ENCODE data around the gene SPEG. TPM values are rescaled to one million over a fixed set of nuclear protein-coding genes. Genes with fewer than 3 reads are reported as not detected.
"Not testable (repeated sequence)": the region's sequence is repeated elsewhere in the genome, so short reads cannot be mapped to it uniquely, and the experiment has no call there.

The SPEG gene
- total RNA-seq, 1 donor from 2014 or later = 6.1 TPM

DNA sequence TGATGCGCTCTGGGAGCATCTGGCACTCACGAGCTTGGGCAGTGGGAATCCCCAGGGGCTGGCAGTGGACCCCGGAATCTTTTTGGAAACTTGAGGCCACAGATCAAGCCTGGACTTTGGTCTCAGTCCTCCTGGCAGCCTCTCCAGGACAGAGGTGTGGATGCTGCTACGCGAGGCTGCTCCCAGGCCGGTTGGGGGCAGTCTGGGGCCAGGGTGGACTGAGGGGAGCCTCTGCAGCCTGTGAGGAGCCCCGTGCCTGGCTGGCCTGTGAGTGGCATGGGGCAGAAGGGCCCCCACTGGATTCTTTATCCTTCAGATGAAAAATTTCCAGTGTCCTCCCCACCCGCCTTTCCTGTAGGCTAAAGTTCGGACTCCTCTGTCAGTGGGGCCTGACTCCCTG lies 29.2 kb upstream of the SPEG start:
- Mint-ChIP-seq H3K9me3 (ENCODE audit: unreplicated experiment) (no peaks in the 10 kb centered on the region), H3K4me1 (ENCODE audit: unreplicated experiment) (peaks cover 14% of the 10 kb centered on the region), H3K4me3 (ENCODE audit: unreplicated experiment) (no peak overlapping the region), H3K27ac (ENCODE audit: unreplicated experiment) (no peak overlapping the region), H3K27me3 (ENCODE audit: unreplicated experiment) (peaks cover 9% of the 10 kb centered on the region), H3K36me3 (ENCODE audit: low read depth, unreplicated experiment) (no peaks in the 10 kb centered on the region)
- TF ChIP-seq, protein P1, sequence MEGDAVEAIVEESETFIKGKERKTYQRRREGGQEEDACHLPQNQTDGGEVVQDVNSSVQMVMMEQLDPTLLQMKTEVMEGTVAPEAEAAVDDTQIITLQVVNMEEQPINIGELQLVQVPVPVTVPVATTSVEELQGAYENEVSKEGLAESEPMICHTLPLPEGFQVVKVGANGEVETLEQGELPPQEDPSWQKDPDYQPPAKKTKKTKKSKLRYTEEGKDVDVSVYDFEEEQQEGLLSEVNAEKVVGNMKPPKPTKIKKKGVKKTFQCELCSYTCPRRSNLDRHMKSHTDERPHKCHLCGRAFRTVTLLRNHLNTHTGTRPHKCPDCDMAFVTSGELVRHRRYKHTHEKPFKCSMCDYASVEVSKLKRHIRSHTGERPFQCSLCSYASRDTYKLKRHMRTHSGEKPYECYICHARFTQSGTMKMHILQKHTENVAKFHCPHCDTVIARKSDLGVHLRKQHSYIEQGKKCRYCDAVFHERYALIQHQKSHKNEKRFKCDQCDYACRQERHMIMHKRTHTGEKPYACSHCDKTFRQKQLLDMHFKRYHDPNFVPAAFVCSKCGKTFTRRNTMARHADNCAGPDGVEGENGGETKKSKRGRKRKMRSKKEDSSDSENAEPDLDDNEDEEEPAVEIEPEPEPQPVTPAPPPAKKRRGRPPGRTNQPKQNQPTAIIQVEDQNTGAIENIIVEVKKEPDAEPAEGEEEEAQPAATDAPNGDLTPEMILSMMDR (IDR thresholded peaks at IDR 0.05; ENCODE audit: unreplicated experiment) = no peak
- DNase-seq (ENCODE audit: low spot score) = no peak

DNA sequence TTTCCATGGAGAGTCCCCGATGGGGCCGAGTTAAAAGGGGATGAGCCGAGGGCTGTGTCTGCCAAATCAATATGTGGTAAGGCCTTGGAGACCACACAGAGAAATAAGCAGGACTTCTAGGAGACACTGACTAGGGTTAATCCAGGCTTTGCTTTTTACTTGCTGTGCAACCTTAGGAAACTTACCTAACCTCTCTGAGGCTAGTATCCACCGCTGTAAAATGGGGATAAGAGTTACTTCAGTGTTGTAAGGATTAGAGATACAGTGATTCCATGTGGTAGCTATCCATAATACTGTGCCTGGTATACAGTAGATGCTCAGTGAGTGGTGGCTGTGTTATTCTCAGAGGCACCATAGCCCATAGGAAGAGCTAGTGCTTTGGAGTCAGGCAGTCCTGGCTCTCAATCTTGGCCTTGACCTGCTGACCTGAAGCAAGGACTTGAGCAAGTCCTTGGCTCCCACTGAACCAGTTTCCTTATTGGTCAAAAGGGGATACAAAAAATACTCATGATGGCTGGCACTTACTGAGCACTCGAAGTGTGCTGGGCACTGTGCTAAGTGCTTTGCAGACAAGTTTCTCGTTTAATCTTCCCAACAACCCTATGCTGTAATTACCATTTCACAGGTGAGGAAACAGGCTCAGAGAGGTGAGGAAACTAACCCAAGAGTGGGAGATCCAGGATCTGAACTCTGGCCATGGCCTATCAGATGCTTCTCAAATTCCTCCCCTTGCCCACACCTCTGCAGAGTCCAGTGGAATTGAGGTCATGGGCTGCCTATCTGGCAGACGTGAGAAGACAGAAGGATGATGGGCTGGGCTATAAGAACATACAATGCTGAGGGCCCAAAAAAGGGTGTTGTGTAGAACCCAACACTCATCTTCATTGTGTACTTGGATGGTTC lies 28.4 kb upstream of the SPEG start:
- Mint-ChIP-seq H3K27me3 (ENCODE audit: unreplicated experiment) (peaks cover 9% of the 10 kb centered on the region), H3K27ac (ENCODE audit: unreplicated experiment) (no peak overlapping the region), H3K4me1 (ENCODE audit: unreplicated experiment) (peaks cover 14% of the 10 kb centered on the region), H3K4me3 (ENCODE audit: unreplicated experiment) (no peak overlapping the region), H3K9me3 (ENCODE audit: unreplicated experiment) (no peaks in the 10 kb centered on the region), H3K36me3 (ENCODE audit: low read depth, unreplicated experiment) (no peaks in the 10 kb centered on the region)
- no peak for DNase-seq (ENCODE audit: low spot score)
- TF ChIP-seq, protein P1 (IDR thresholded peaks at IDR 0.05; ENCODE audit: unreplicated experiment) = no peak

DNA sequence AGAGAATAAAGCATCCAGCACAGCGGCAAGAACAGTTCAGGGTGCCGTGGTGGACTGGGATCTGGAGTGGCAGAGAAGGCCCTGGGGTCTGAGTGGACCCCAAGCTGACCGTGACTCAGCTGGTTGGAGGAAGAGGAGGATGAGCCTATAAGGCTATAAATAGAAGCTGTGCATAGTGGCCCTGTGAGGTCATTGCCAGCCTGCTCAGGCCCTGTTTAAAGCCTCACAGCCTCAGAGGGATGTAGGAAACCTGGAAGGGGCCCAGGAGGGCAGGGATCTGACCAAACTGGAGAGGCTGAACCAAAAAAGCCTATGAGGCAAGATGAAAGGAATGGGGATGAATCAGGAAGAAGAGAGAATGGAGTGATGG lies 27.8 kb upstream of the SPEG start:
- no peak for DNase-seq (ENCODE audit: low spot score)
- Mint-ChIP-seq H3K9me3 (ENCODE audit: unreplicated experiment) (no peaks in the 10 kb centered on the region), H3K4me1 (ENCODE audit: unreplicated experiment) (peaks cover 14% of the 10 kb centered on the region), H3K4me3 (ENCODE audit: unreplicated experiment) (no peak overlapping the region), H3K27me3 (ENCODE audit: unreplicated experiment) (peaks cover 9% of the 10 kb centered on the region), H3K27ac (ENCODE audit: unreplicated experiment) (no peak overlapping the region), H3K36me3 (ENCODE audit: low read depth, unreplicated experiment) (no peaks in the 10 kb centered on the region)
- TF ChIP-seq, protein P1 (IDR thresholded peaks at IDR 0.05; ENCODE audit: unreplicated experiment) = no peak

DNA sequence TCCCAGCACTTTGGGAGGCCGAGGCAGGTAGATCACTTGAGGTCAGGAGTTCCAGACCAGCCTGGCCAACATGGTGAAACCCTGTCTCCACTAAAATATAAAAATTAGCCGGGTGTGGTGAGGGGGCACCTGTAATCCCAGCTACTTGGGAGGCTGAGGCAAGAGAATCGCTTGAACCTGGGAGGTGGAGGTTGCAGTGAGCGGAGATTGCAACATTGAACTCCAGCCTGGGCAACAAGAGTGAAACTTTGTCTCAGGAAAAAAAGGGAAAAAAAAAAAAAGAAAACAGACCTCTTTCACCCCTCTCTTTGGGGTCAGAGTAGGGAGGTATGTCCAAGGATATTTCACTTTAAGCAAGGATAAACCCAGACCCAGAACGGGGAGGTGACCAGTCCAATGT lies 27.3 kb upstream of the SPEG start:
- H3K4me1 Mint-ChIP-seq (ENCODE audit: unreplicated experiment) = peaks cover 12% of the 10 kb centered on the region
- not testable (repeated sequence) for H3K27ac Mint-ChIP-seq (ENCODE audit: unreplicated experiment); DNase-seq (ENCODE audit: low spot score); H3K9me3 Mint-ChIP-seq (ENCODE audit: unreplicated experiment); H3K27me3 Mint-ChIP-seq (ENCODE audit: unreplicated experiment); H3K36me3 Mint-ChIP-seq (ENCODE audit: low read depth, unreplicated experiment); H3K4me3 Mint-ChIP-seq (ENCODE audit: unreplicated experiment)

DNA sequence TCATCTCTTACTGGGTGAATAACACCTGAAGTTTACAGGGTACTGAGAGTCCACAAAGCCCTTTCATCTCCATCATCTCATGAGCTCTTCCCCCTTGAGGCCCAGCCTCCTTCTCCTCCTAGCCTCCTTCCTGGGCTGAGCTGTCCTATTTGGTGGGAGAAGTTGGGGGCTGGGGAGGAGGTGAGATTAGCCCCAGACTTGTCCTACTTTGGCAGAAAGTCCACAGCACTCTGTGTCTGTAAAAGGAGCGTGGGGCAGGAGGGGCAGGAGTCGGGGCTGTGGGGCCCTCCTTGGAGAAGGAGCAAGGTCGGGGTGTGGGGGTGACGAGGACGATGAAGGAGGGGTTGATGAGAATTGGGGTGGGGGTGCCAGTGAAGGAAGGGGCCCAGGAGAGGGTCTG lies 26.4 kb upstream of the SPEG start:
- Mint-ChIP-seq H3K4me1 (ENCODE audit: unreplicated experiment) (peaks cover 12% of the 10 kb centered on the region), H3K9me3 (ENCODE audit: unreplicated experiment) (no peaks in the 10 kb centered on the region), H3K36me3 (ENCODE audit: low read depth, unreplicated experiment) (no peaks in the 10 kb centered on the region), H3K27me3 (ENCODE audit: unreplicated experiment) (peaks cover 9% of the 10 kb centered on the region), H3K4me3 (ENCODE audit: unreplicated experiment) (no peak overlapping the region), H3K27ac (ENCODE audit: unreplicated experiment) (no peak overlapping the region)
- TF ChIP-seq, protein P1 (IDR thresholded peaks at IDR 0.05; ENCODE audit: unreplicated experiment) = no peak
- DNase-seq (ENCODE audit: low spot score) = no peak

Measured in endothelial cell (in vitro differentiated cells).